Measurements from ENCODE around the gene RNF114. TPM values are rescaled to one million over a fixed set of nuclear protein-coding genes. Genes with fewer than 3 reads are reported as not detected.
"Not testable (repeated sequence)": the region's sequence is repeated elsewhere in the genome, so short reads cannot be mapped to it uniquely, and the experiment has no call there.

RNF114 gene
- total RNA-seq, 1 donor from 2014 or later = 62.9 TPM

- H3K4me3 Mint-ChIP-seq = no peak overlapping the region
- H3K9me3 Mint-ChIP-seq = no peaks in the 10 kb centered on the region
- peaks cover 3% of the 10 kb centered on the region for H3K4me1 Mint-ChIP-seq (ENCODE audit: unreplicated experiment)
- no peak for DNase-seq (ENCODE audit: extremely low spot score, unreplicated experiment)
- no peak overlapping the region for H3K27ac Mint-ChIP-seq
- H3K36me3 Mint-ChIP-seq = peaks cover 40% of the 10 kb centered on the region
- H3K27me3 Mint-ChIP-seq = no peaks in the 10 kb centered on the region
- no peak for TF ChIP-seq CTCF (conservative IDR thresholded peaks at IDR 0.05)
Measured at GRCh38 chr20:49945701-49946477, 9.7 kb downstream of the RNF114 start.

GRCh38 chr20:49948178-49948577 is 12.0 kb downstream of the RNF114 start:
- H3K36me3 Mint-ChIP-seq = peaks cover 44% of the 10 kb centered on the region
- no peak for DNase-seq (ENCODE audit: extremely low spot score, unreplicated experiment)
- H3K27me3 Mint-ChIP-seq = no peaks in the 10 kb centered on the region
- H3K4me1 Mint-ChIP-seq (ENCODE audit: unreplicated experiment) = no peaks in the 10 kb centered on the region
- H3K4me3 Mint-ChIP-seq = no peak overlapping the region
- TF ChIP-seq CTCF (conservative IDR thresholded peaks at IDR 0.05) = no peak
- H3K9me3 Mint-ChIP-seq = no peaks in the 10 kb centered on the region
- H3K27ac Mint-ChIP-seq = no peak overlapping the region

DNA sequence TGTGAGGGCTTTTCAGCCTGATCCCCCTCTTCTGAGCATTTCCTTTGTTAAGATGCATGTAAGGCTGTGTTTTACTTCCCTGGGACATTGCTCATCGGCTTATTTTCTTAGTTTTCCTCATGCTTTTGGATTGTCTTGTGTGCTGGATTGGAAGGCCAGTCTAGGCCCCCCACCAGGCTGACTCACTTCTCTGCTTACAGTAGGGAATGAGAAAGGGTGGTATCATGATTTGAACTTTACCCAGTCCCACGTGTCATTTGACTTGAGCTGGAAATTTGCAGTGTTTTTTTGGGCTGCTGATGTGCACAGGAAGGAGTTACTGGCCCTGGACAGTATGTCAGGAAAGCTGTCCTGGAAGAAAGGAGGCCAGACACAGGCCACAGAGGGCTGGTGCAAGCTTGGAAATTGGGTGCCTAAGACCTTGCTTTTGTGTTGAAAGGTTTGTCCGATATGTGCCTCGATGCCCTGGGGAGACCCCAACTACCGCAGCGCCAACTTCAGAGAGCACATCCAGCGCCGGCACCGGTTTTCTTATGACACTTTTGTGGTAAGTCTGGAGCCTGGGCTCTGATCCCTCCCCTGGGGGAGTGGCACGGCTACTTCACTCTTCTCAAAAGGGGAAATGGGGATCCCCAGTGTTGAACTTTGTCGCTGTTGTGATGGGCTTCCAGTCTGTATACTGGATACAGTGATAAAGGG is 12.8 kb downstream of the RNF114 start:
- Mint-ChIP-seq H3K27me3 (no peaks in the 10 kb centered on the region), H3K27ac (no peak overlapping the region), H3K4me1 (ENCODE audit: unreplicated experiment) (no peaks in the 10 kb centered on the region), H3K9me3 (no peaks in the 10 kb centered on the region), H3K4me3 (no peak overlapping the region), H3K36me3 (peaks cover 44% of the 10 kb centered on the region)
- no peak for TF ChIP-seq CTCF (conservative IDR thresholded peaks at IDR 0.05)
- no peak for DNase-seq (ENCODE audit: extremely low spot score, unreplicated experiment)

GRCh38 chr20:49951151-49951550 is 15.0 kb downstream of the RNF114 start:
- no peak for TF ChIP-seq CTCF (conservative IDR thresholded peaks at IDR 0.05)
- no peak for DNase-seq (ENCODE audit: extremely low spot score, unreplicated experiment)
- Mint-ChIP-seq H3K27ac (no peak overlapping the region), H3K4me3 (no peak overlapping the region), H3K36me3 (peaks cover 41% of the 10 kb centered on the region), H3K4me1 (ENCODE audit: unreplicated experiment) (no peaks in the 10 kb centered on the region), H3K27me3 (no peaks in the 10 kb centered on the region), H3K9me3 (no peaks in the 10 kb centered on the region)

DNA sequence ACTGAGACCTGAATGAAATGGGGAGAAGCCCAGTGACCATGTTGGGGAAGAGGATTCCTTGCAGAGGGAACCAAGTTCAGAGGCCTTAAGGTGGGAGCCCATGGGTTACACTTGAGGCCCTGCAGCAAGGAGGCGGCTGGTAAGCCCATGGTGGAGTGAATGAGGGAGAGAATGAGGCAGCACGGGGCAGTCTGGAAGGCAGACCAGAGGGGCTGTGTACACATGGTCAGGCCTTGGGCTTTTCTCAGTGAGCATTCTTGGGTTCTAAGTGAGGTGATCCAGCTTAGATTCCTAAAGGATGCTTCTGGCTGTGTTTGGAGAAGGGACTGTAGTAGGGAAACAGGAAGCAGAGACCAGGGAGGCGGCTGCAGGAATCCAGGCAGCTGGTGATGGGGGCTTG is 19.0 kb downstream of the RNF114 start:
- H3K27me3 Mint-ChIP-seq = no peaks in the 10 kb centered on the region
- TF ChIP-seq CTCF (conservative IDR thresholded peaks at IDR 0.05) = no peak
- no peak overlapping the region for H3K4me3 Mint-ChIP-seq
- no peaks in the 10 kb centered on the region for H3K9me3 Mint-ChIP-seq
- H3K36me3 Mint-ChIP-seq = peaks cover 37% of the 10 kb centered on the region
- no peak overlapping the region for H3K27ac Mint-ChIP-seq
- no peaks in the 10 kb centered on the region for H3K4me1 Mint-ChIP-seq (ENCODE audit: unreplicated experiment)
- no peak for DNase-seq (ENCODE audit: extremely low spot score, unreplicated experiment)

GRCh38 chr20:49955830-49956396 is 19.7 kb downstream of the RNF114 start:
- DNase-seq (ENCODE audit: extremely low spot score, unreplicated experiment); H3K4me1 Mint-ChIP-seq (ENCODE audit: unreplicated experiment); H3K4me3 Mint-ChIP-seq; H3K27me3 Mint-ChIP-seq; H3K9me3 Mint-ChIP-seq; H3K27ac Mint-ChIP-seq: not testable (repeated sequence)
- H3K36me3 Mint-ChIP-seq = peaks cover 37% of the 10 kb centered on the region

Measured in type B pancreatic cell (in vitro differentiated cells).